HG02852 (cell line): ENCODE results near the gene KIF5A.
"Not testable (repeated sequence)": the region's sequence is repeated elsewhere in the genome, so short reads cannot be mapped to it uniquely, and the experiment has no call there.

Experiments
- ATAC-seq: cut with Tn5 transposase; IDR thresholded peaks from one replicate; pipeline ENCODE4 v1.9.1; 2021; ENCODE audit warnings: mild to moderate bottlenecking, moderate library complexity; ENCODE audit not compliant: unreplicated experiment

The KIF5A gene

GRCh38 chr12:57581802-57582201, 32.0 kb downstream of the KIF5A start:
- no peak for ATAC-seq

- no peak for ATAC-seq
Measured at GRCh38 chr12:57582440-57582839, 32.6 kb downstream of the KIF5A start.

- ATAC-seq = peak; percentile 96
Measured at GRCh38 chr12:57583008-57583831, 33.4 kb downstream of the KIF5A start.

DNA sequence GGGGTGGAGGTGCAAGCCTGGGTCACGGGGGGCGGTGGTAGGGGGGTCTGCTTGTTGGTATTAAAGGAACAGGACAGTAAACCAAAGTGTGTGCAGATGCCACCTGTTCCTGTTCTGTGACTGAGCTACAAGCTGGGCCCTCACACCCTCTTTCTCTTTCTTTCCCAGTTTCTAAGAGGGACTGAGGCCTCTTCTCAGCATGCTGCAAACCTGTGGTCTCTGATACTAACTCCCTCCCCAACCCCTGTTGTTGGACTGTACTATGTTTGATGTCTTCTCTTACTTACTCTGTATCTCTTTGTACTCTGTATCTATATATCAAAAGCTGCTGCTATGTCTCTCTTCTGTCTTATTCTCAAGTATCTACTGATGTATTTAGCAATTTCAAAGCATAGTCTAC, 34.2 kb downstream of the KIF5A start:
- ATAC-seq = no peak

DNA sequence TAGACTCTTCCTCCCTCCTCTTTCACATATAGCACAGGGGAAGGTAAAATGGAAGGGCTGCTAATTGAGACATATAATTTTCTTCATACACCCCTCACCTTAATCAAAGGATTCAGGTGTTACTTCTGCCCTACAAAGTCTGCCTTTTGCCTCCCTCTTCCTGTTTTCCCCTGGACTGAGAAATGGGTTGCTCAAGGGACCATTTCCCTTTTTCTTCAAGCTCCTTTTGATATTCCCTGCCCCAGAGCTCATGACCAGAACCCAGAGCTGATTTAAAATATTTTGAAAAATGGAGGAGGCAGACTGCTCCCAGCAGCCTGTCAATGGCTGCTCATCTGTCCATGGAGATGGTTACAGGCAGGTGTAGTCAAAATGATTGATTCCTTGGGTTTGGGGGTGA, 34.8 kb downstream of the KIF5A start:
- no peak for ATAC-seq

DNA sequence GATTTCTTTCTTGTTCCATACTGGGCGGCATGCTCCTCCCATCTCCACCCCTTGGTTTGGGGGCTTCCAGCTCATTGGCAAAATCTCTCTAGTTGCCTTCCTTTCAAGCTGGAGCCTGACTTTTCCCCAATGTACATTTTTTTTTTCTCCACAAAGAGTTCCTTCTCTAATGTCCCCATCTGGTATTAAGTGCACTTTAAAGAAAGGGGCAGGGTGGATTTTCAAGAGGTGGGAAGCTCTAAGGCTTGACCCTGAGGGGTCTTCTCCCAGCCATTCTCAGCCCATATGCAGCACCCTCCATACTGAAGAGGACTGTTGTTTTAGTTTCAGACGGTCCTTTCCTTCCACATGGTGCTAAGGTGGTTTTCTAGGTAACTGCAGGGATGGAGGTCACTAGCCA, 35.3 kb downstream of the KIF5A start:
- ATAC-seq = no peak

- no peak for ATAC-seq
Measured at GRCh38 chr12:57586128-57586527, 36.3 kb downstream of the KIF5A start.

DNA sequence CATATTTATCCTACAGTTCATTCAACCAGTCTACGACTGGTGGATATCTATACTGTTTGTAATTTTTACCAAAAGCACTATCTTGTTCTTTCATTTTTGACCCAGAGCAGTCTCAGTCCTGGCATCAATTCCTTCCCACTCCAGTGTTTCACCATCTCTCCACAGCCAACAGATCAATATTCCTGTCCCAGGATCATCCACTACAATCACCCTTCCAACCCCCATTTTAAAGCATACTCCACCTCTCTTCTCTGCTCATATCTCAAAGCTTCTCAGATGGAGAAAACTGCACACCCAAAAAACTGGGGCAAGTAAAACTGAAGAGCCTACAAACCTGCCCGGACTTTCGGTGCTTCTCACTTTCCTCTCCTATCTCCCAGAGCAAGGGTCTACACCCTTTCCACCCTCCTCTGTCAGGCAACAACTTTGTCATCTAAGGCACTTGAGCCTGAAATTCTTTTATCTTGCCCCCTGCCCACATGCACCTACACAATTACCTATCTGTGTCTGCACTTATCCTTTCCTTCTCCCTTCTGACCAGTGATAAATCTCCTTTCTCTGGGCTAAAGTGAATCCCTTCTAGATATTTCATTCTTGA, 37.1 kb downstream of the KIF5A start:
- ATAC-seq = no peak

DNA sequence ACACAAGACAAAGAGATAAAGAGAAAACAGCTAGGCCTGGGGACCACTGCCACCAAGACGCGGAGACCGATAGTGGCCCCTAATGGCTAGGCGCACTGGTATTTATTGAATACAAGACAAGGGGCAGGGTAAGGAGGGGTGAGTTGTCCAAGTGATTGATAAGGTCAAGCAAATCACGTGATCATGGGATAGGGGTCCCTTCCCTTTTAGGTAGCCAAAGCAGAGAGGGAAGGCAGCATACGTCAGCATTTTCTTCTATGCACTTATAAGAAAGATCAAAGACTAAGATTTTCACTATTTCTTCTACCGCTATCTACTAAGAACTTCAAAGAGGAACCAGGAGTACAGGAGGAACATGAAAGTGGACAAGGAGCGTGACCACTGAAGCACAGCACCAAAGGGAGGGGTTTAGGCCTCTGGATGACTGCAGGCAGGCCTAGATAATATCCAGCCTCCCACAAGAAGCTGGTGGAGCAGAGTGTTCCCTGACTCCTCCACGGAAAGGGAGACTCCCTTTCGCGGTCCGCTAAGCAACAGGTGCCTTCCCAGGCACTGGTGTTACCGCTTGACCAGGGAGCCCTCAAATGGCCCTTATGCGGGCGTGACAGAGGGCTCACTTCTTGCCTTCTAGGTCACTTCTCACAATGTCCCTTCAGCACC, 39.2 kb downstream of the KIF5A start:
- ATAC-seq = not testable (repeated sequence)

DNA sequence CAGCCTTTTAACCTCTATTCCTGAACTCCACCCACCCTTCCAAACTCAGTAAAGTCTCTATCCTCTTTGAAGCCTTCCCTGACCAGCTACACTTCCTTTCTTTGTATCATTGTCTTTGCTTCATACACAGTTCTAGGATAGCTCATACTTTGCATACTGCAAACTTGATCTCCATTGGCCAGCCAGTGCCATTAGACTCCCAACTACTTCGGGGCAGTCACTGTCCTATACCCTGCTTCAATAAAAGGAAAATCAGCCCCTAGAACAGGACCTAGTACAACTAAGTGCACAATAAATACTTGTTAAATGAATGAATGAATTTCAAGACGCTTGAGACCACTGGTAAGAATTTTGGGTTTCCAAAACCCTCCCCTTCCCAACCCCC, 40.6 kb downstream of the KIF5A start:
- ATAC-seq = no peak

DNA sequence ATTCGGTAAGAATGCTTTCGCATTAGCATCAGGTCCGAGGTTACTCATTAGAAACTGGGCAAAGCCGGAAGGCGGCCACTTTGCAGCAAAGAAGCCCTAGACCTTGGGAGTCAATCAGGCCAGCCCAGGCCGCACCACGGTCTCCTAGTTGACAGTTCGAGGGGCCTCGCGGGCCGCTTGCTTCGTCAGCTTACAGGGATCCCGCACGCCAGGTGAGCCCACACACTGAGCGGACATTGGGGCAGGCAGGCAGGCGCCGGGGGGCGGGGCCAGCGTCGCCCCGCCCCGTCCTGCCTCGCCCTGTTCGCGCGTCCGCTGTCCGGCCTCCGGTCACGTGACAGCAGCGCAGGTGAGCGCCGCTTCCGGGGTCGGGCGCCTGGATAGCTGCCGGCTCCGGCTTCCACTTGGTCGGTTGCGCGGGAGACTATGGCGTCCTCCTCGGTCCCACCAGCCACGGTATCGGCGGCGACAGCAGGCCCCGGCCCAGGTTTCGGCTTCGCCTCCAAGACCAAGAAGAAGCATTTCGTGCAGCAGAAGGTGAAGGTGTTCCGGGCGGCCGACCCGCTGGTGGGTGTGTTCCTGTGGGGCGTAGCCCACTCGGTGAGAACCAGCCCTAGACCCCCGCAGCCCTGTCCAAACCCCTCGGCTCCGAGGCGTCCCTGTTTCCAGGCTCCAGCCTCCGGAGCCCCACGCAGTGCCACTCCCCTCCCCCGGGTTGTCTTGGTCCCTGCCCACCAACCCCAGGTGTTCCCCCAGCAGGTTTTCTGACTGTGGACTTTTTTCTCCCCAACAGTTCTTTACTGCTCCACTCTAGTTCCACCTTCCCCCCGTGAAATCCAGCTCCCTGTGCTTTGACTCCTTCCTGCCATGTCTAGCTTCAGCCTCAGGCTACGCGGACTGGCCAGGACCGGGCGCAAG, 41.3 kb downstream of the KIF5A start, which contains the start of gene PIP4K2C:
Gene PIP4K2C, plus strand, starts transcription at position 329 of the 918 bp plus-strand sequence. Its CDS starts 98 bp downstream, at position 427.
- peak; percentile 97 for ATAC-seq

- ATAC-seq = peak; percentile 11
Measured at GRCh38 chr12:57591782-57592325, 42.0 kb downstream of the KIF5A start.

- no peak for ATAC-seq
Measured at GRCh38 chr12:57592551-57593165, 42.8 kb downstream of the KIF5A start.

DNA sequence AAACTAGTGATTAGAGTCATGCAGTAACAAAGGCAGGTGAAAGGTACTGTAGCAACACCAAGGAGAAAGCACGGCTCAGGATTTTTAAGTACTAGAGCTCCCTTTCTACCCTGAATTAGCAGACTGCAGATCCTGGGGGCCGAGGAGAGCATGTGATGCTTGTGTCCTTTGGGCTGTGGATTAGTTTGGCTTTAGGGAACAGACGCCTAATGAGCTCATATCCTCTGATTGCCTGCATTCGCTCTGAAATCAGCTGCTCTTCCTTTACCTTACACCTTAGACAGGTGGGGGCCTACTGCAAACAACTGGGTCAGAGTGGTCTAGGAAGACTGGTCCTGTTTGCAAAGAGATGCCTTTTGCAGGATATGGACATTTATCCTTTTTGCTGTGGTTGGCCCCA, 43.3 kb downstream of the KIF5A start:
- no peak for ATAC-seq

- ATAC-seq = no peak
Measured at GRCh38 chr12:57600395-57600794, 50.6 kb downstream of the KIF5A start.

DNA sequence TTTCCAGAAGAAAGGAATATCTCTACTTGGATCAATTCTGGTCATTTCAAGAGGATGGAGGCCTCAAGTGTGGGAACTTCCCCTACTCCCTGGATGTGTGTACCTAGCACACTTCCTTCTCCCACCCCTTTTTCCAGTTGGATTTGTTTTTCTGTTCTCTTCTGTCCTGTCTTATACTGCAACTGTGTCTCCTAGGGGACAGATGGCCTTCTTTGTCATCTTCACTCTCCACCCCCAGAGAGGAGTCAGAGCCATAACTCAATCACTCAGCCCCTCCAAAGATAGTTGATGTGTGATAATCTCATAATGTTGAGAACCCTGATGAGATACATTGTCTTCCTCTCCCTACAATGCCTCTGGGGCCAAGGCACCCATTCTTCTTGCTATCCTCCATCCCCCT, 52.7 kb downstream of the KIF5A start:
- ATAC-seq = no peak

GRCh38 chr12:57603324-57603723, 53.5 kb downstream of the KIF5A start:
- ATAC-seq = no peak

GRCh38 chr12:57603815-57604453, 54.1 kb downstream of the KIF5A start:
- no peak for ATAC-seq

DNA sequence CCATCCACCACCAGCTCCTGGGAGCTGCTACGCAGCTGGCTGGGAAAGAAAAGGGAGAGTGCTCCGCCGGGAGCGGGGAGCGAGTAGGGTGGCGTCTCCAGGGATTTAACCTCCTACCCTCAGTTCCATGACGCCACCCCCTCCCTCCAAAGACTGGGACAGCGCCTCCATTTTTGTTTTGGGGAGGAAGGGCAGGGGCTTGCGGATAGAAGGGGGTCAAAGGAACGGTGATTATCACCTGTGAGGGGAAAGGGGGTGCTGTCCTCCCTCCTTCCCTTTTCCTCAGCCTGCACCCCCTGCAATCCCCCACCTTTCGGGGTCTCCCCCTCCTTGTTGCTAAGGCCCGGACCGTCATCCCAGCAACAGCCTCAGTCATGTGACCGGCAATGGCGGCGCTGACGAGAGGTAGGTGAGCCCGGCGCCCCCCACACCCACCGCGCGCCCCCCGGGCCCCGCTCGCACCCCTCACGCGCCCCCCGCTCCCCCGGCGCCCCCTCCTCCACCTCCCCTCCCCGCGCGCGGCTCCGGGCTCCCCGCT, 54.7 kb downstream of the KIF5A start, which contains the start of gene DTX3:
Gene DTX3, plus strand, starts transcription at position 371 of the 538 bp plus-strand sequence. CDS start 1,694 bp downstream, outside the sequence.
- ATAC-seq = peak; percentile 79
